ENCODE data around the gene SEMA3C.

Gene SEMA3C

DNA sequence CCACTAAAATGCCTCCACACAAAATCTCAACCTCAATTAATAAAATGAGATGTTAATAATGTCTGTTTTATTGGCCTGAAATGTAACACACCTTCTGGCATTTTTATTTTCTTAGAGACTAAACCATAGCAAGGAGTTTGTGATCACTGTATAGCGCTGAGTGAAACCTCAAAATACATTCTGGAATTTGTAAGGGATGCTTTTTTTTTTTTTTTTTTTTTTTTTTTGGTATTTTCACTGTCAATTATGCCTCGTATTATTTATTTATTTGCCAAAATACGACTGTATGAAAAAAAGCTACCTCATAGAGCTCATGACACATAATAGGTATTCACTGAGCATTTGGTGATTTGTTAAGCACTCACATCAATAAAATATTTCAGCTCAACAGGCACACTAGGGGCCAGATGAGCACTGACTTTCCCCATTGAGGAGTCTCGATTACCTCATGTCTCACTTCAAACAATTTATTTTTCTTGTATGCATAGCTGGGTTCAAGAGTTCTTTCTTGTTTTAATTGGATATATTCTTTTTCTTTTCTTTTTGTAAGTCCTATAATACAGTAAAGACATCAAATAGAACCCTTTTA lies 36.5 kb downstream of the SEMA3C start:
- H3K9me3 Mint-ChIP-seq, result no peaks in the 10 kb centered on the region
- H3K36me3 Mint-ChIP-seq, result no peaks in the 10 kb centered on the region
- H3K4me1 Mint-ChIP-seq, result no peaks in the 10 kb centered on the region

DNA sequence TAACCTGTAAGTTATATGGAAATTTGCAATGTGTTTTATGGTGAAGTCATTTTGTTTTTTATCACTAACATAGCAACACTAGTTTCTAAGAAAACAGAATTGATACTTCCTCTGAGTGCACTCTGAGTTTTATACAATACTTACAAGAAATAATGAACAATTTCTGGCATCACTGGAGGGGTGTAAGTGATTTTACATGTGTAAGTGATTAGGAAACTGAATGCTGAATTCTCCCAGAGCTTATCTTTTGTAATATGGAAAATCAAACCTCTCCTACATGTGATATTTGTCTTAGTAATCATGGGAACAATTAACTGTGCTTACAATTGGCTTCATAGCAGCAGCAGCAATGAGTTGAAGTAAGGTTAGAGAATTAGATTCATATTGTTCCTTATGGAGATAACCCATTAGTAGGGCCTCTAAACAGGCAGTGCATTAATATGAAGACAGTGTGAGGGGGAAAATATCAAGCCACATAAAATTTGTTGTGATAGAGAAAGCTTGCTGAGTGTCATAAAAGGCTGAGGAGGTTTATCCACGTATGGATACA lies 37.4 kb downstream of the SEMA3C start:
- Mint-ChIP-seq H3K27me3 (no peaks in the 10 kb centered on the region), H3K4me3 (no peak overlapping the region), H3K4me1 (no peaks in the 10 kb centered on the region), H3K9me3 (peaks cover 5% of the 10 kb centered on the region), H3K27ac (no peak overlapping the region), H3K36me3 (no peaks in the 10 kb centered on the region)

More for the DNA sequence above, 36.5 kb downstream of the SEMA3C start:
- no peak overlapping the region for H3K4me3 Mint-ChIP-seq
- H3K27ac Mint-ChIP-seq, result no peak overlapping the region
- H3K27me3 Mint-ChIP-seq, result no peaks in the 10 kb centered on the region

DNA sequence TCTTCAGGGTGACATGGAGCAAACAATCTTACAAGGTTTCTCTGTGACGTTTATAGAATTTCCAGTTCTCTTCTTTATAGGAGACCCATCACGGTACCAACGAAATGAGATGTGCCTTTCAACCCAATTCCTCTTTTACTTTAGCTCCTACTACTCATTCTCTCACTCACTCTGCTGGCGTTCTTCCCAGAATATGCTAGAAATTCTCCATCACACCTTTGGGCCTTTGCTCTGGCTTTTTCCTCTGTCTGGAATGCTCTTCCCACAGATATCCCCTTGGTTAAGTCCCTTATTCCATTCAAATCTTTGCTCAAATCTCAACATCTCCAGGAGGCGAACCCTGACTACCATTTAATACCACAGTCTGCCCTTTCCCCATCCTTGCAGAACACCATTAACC lies 39.0 kb downstream of the SEMA3C start:
- no peak overlapping the region for H3K27ac Mint-ChIP-seq
- no peaks in the 10 kb centered on the region for H3K27me3 Mint-ChIP-seq
- H3K9me3 Mint-ChIP-seq, result peaks cover 5% of the 10 kb centered on the region
- H3K36me3 Mint-ChIP-seq, result no peaks in the 10 kb centered on the region
- H3K4me1 Mint-ChIP-seq, result no peaks in the 10 kb centered on the region
- no peak overlapping the region for H3K4me3 Mint-ChIP-seq

DNA sequence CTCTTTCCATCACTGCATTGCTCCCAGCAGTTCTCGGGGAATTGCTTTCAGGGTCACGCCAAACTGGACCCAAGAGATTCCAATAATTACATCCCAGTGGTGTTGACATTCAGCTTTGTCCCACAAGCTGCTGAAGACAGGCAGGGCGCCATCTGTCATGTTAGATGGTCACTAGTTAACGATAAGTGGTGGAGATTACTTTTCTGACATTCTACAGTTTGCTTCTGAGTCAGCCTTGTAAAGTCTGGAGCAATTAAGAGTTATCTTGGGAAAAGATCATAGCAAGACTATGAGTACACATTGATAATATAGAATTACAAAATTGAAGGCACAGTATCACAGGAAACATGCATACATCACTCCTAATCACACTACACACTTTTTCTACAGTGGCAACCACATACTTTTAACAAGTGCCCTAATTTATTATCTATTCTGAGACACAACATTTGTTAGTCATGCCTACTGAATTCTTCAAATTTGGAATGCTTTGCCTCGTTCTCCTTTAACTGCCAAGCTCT lies 41.9 kb downstream of the SEMA3C start:
- Mint-ChIP-seq H3K27me3 (no peaks in the 10 kb centered on the region), H3K9me3 (peaks cover 5% of the 10 kb centered on the region), H3K4me3 (no peak overlapping the region), H3K27ac (no peak overlapping the region), H3K36me3 (no peaks in the 10 kb centered on the region), H3K4me1 (no peaks in the 10 kb centered on the region)

DNA sequence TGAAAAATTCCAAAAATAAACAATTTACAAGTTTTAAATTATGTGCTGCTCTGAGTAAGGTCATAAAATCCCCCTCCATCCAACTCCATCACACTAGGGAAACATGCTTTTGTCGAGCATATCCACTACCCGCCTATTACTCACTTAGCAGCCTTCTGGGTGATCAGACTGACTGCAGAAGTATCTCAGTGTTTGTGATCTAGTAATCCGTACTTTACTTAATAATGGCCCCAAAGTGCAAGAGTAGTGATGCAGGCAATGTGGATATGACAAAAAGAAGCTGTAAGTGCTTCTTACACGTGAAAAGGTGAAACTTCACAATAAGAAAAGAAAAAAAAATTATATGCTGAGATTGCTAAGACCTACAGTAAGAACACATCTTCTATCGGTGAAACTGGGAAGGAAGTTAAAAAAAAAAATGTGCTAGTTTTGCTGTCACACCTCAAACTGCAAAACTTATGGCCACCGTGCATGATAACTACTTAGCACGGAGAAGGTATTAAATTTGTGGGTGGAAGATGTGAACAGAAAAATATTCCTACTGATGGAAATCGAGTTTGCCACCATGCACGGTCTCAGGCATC lies 43.2 kb downstream of the SEMA3C start:
- Mint-ChIP-seq H3K27me3 (no peaks in the 10 kb centered on the region), H3K27ac (no peak overlapping the region), H3K36me3 (no peaks in the 10 kb centered on the region), H3K4me3 (no peak overlapping the region), H3K4me1 (no peaks in the 10 kb centered on the region), H3K9me3 (peaks cover 5% of the 10 kb centered on the region)

DNA sequence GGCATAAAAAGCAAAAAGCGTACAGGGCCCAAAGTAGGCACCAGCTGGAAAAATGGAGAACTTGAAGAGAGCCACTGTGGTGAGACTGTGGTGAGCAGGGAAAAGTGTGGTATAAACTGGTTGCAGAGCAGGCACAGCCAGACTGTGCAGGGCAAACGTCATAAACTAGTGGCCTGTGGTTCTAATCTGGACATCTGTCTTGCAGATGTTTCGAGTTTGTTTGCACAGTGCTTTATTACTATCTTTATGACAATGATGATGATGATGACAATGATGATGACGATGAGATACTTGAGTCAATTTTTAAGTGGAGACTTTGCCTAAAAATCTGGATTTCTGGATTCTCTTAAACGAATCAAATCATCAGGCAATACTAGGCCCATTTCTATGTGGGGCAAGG lies 45.7 kb downstream of the SEMA3C start:
- Mint-ChIP-seq H3K27ac (no peak overlapping the region), H3K36me3 (no peaks in the 10 kb centered on the region), H3K27me3 (no peaks in the 10 kb centered on the region), H3K4me1 (no peaks in the 10 kb centered on the region), H3K9me3 (peaks cover 5% of the 10 kb centered on the region), H3K4me3 (no peak overlapping the region)

DNA sequence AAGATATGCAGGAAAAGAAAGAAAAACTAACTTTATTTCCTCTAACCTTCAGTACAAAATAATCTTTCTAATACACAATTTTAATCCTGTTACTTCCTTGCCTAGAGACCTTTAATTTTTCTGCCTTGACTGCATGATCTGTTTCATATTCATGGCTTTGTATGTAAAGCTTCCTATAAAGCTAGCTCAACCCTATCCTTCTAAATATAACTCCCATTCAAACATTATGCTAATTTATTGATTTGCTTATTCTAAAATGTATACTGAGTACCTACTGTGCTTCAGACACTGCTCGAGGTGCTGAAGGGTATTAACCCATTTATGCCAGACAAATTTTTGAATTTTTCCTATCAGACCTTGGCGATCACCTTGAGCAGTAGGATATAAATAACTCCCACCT lies 47.6 kb downstream of the SEMA3C start:
- H3K4me1 Mint-ChIP-seq, result no peaks in the 10 kb centered on the region
- H3K27me3 Mint-ChIP-seq, result no peaks in the 10 kb centered on the region
- H3K4me3 Mint-ChIP-seq, result no peak overlapping the region
- no peak overlapping the region for H3K27ac Mint-ChIP-seq
- H3K36me3 Mint-ChIP-seq, result no peaks in the 10 kb centered on the region
- no peaks in the 10 kb centered on the region for H3K9me3 Mint-ChIP-seq

DNA sequence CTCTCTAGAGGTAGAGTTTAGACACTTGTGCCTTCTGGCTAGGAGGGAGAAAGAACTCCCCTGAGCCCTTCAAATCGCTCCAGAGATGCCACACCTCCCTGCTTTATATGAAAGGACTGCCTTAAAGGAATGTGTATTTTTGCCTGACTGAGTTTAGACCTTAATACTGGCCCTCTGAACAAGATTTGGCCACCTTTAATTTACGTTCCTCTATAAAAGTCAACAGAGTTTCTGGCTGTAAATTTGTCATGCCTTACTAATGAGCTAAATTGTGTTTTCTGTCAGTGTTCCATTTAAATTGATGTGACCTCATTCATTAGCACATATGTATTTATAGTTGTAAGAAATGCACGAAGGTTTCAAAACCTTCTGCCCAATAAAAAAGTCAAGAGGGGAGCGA lies 48.0 kb downstream of the SEMA3C start:
- H3K27me3 Mint-ChIP-seq, result no peaks in the 10 kb centered on the region
- H3K4me1 Mint-ChIP-seq, result no peaks in the 10 kb centered on the region
- H3K9me3 Mint-ChIP-seq, result no peaks in the 10 kb centered on the region
- H3K4me3 Mint-ChIP-seq, result no peak overlapping the region
- no peak overlapping the region for H3K27ac Mint-ChIP-seq
- no peaks in the 10 kb centered on the region for H3K36me3 Mint-ChIP-seq

DNA sequence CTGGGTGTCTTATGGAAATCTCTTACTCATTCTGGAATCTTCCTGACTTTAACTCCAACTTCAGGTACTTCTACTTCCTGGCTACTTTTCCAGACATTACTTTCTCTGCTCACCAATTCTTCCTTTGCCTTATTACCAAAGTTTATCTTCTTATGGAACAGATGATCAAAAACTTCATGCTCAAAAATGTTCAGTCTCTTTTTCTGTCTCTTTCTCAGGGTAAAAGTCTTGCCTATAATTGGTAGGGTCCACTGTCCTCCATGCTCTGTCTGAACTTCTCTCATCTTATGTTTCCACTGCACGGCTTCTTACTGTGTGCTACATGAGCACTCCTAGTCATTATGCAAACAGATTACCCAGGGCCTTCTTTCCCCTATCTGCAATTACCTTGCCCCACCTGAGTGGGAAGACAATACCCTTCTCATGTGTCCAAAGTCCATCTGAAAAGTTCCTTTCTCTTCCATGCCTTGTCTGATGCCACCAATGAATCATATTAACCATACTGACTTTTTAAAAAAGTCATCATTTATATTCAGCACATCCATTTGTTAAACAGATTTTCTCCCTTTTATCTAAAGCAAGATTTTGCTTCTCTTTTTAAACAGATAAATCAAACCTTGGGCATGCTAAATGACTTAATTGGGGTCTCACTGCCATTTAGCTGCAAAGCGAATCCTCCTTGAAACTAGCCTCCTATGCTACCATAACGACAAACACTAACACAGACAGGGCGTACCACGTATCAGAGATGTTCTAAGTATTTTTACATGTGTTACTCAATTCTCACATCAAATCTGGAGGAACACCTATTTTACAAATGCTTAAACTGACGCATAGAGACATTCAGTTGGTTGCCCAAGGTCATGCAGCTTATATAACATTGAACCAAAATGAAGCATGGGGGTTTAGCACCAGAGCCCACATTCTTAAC lies 48.8 kb downstream of the SEMA3C start:
- Mint-ChIP-seq H3K4me1 (no peaks in the 10 kb centered on the region), H3K27ac (no peak overlapping the region), H3K4me3 (no peak overlapping the region), H3K9me3 (no peaks in the 10 kb centered on the region), H3K27me3 (no peaks in the 10 kb centered on the region), H3K36me3 (no peaks in the 10 kb centered on the region)

DNA sequence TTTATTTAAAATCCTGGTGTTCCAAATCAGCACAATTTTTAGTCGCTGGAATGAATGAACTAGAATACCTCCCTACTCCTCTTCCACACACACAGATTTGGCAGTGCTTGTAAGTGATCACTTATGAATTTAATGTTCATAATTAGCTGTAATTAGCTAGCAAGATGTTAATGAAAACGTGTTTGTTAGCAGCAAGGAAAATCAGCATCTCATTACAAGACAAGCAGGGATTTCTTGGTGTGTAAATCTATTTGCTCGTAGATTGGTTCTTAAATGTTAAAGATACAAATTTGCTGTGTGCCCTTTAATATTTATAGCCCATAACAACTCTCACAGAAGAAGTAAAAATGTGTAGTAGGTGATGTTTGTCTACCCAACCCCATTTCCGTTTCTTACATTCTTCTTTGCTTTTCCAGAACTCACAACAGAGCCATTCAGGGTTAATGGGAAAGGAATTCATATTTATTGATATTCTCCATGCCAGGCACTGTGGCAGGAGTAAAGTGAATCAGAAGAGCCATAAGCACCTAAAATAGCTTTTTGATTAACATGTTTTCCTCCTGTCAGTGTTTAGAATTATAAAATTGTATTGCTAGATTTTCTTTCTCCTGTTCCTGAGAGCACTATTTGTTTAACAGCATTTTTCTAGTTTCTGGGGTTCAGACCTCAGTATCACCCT lies 49.6 kb downstream of the SEMA3C start:
- H3K9me3 Mint-ChIP-seq, result no peaks in the 10 kb centered on the region
- H3K4me1 Mint-ChIP-seq, result no peaks in the 10 kb centered on the region
- H3K27ac Mint-ChIP-seq, result no peak overlapping the region
- H3K4me3 Mint-ChIP-seq, result no peak overlapping the region
- H3K27me3 Mint-ChIP-seq, result no peaks in the 10 kb centered on the region
- no peaks in the 10 kb centered on the region for H3K36me3 Mint-ChIP-seq

DNA sequence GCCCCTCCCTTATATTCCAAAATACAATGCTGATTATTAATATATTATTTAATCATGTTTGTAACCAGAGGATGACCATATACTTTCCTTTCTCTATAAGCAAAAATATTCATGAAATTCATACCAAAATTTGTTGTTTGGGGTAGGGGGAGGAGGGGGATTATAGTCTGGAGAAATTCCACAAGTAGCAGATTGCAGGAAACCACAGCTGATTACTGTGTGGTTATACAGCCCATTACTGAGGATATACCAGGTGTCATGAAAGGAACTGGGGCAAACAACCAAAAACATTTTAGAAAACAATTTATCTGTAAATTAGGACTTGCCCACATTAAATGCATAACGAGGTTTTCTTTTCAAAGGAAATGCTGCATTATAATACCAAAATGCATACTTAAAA lies 50.3 kb downstream of the SEMA3C start:
- Mint-ChIP-seq H3K9me3 (no peaks in the 10 kb centered on the region), H3K4me3 (no peak overlapping the region), H3K4me1 (no peaks in the 10 kb centered on the region), H3K27ac (no peak overlapping the region), H3K36me3 (no peaks in the 10 kb centered on the region), H3K27me3 (no peaks in the 10 kb centered on the region)

DNA sequence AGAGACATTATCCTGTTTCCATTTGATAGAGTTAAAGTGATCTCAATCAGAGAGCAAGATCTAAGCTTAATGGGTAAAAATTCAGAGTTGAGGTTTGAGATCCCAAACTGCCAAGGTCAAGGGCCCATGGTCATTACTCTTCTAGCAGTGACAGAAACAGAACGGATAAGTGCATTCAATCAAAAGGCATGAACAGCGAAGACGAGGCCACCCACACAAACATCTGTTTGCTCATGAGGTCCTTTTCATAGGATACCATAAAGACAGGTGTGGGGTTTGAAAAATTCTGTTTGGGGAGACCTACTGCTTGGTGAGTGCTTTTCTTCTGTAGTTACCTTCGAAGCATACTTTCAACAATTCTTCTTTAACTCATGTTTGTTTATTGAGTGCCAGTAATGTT lies 58.3 kb downstream of the SEMA3C start:
- no peak overlapping the region for H3K27ac Mint-ChIP-seq
- no peaks in the 10 kb centered on the region for H3K36me3 Mint-ChIP-seq
- H3K4me3 Mint-ChIP-seq, result no peak overlapping the region
- no peaks in the 10 kb centered on the region for H3K9me3 Mint-ChIP-seq
- H3K4me1 Mint-ChIP-seq, result no peaks in the 10 kb centered on the region
- H3K27me3 Mint-ChIP-seq, result no peaks in the 10 kb centered on the region

DNA sequence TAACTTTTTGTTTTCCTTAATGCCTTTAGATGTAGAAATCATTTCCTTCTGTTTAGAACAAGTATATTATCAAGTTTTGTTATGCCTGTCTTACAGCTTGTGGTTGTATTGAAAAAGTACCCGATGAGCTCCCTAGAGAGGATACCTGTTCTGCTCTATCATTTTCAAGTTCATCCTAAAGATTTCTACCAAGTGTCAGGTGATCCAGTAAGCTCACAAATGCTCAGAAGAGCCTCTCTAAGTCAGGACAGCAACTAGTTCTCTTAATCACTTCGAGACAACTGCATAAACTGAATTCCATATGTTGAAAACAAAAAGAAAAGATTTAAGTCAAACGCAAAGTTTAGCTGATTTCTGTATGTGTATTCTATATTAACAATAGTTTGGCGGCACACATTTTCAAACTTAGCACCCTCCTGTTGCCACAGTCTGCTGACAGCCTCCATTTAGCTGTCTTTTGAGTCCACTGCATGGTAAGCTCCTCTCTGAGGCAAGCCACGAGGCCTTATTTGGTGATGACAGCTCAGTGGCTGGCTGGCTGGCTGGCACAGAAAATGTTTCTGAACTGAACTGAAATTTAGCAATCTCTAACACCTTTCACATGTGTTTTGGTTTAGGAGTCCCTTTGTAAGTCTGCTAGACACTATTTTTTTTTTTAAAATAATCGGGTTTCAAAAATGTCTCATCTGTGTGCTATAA lies 59.4 kb downstream of the SEMA3C start:
- Mint-ChIP-seq H3K36me3 (no peaks in the 10 kb centered on the region), H3K27ac (no peak overlapping the region), H3K27me3 (no peaks in the 10 kb centered on the region)

DNA sequence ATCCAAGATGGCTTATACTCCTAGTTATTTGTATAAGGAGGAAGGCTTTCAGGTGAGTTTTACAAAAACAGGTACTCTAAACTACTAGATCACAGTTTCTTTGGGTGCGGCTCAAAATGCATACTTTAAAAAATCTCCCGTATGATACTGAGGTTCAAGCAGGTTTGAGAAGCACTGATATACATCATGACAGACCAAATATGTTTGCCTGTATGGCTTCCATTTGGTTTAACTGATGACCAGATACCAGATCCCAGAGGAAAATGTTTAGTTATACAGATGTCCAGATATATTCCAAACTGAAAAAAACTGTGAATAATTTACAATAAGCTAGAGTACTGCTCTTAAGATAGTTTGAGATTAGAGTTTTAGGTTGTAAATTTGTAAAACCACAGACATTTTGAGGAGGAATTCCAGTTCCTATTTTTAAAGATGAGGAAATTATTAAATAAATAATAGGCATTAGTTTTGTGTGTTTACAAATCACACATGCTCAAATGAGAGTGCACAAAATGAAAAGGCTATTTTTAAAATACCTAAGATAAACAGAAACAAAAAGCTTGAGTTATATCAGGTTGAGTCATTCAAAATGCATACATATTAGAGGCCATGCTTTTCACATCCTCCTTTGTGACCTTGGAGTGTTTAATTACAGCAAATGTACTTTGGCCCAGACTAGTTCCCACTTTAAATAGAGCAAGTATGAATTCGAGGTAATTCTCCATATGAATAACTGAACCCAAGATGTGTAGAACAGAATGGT lies 60.5 kb downstream of the SEMA3C start:
- Mint-ChIP-seq H3K9me3 (peaks cover 2% of the 10 kb centered on the region), H3K27ac (no peak overlapping the region), H3K27me3 (no peaks in the 10 kb centered on the region), H3K36me3 (no peaks in the 10 kb centered on the region), H3K4me3 (no peak overlapping the region), H3K4me1 (no peaks in the 10 kb centered on the region)

More for the DNA sequence above, 59.4 kb downstream of the SEMA3C start:
- H3K4me3 Mint-ChIP-seq, result no peak overlapping the region
- H3K4me1 Mint-ChIP-seq, result no peaks in the 10 kb centered on the region
- H3K9me3 Mint-ChIP-seq, result no peaks in the 10 kb centered on the region

All from activated naive CD4-positive, alpha-beta T cell treated with anti-CD3 and anti-CD28 coated beads, Interleukin-2, amount 50 U/mL, for 24 hours (primary cell).